Urothelium cell line (cell line): ENCODE measurements around the gene MRPL21.

ENCODE experiments used
- DNase-seq: peaks from one replicate; pipeline ENCODE4 v3.0.0; 2011; ENCODE audit warnings: low spot score, mixed read lengths
- FAIRE-seq: peaks from 2 replicates; lab custom pipeline; 2011; peaks lifted over from hg19 to GRCh38; lab: Jason Lieb, UNC

The MRPL21 gene

GRCh38 chr11:68903288-68904247 lies at the start of gene MRPL21, which contains the start of gene IGHMBP2:
TSS of gene MRPL21 (minus strand) at chr11:68903832. CDS start at chr11:68903810, 22 bp downstream.
TSS of gene IGHMBP2 (plus strand) at chr11:68903891. CDS start at chr11:68903953, 62 bp downstream.
- no peak for FAIRE-seq
- peak; percentile 91 for DNase-seq

GRCh38 chr11:68950762-68951161 lies 47.1 kb upstream of the MRPL21 start:
- FAIRE-seq: no peak
- DNase-seq: no peak

DNA sequence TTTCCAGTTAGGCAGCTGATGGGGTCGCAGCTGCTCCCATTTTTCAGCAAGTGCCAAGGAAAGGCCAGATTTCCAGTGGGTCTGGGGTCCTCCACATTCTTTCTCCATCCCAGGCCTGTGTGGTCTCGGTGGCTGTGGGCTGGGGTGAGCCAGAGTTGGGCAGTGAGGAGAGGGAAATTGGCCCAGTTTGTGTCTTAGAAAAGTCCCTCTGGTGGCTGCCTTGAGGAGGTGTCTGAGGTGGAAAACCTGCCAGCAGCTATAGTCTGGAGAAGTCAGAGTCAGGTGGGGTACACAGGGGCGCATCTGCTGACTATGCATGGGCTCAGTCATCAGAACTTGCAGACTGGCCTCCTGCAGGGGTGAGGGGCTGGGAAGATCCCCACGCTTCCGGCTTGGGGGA lies 46.6 kb upstream of the MRPL21 start:
- DNase-seq (peak; percentile 54), FAIRE-seq (no peak)

- FAIRE-seq: no peak
Measured at GRCh38 chr11:68948935-68949334, 45.3 kb upstream of the MRPL21 start.

GRCh38 chr11:68948496-68948895 lies 44.9 kb upstream of the MRPL21 start:
- FAIRE-seq: no peak
- DNase-seq: no peak

More at GRCh38 chr11:68948935-68949334, 45.3 kb upstream of the MRPL21 start:
- no peak for DNase-seq

- FAIRE-seq (no peak), DNase-seq (no peak)
Measured at GRCh38 chr11:68947151-68947550, 43.5 kb upstream of the MRPL21 start.

GRCh38 chr11:68946416-68947090 lies 42.9 kb upstream of the MRPL21 start:
- no peak for FAIRE-seq

DNA sequence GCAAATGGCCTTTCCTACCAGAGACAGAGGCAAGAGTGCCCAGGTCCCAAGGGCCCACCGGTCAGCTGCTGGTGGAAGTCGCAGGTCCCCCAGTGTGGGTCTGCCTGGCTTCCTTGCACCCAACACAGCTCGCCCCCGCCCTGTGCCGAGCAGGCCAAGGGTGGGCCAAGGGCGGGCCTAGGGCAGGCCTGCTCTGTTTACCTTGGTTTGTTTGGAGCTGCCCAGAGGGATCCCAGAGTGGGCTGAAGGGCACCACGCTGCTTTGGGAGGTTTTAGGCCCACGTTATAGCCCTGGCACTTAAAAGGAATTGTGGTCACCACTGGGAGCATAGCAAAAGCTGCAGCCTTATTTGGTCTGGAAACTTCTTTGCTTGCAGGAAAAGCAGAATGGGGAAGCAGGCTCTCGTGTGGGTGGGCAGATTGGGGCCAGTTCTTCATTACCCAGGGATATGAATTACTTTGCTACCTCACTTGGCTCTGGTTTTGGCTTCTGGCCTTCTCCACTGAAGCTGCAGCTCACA lies 39.2 kb upstream of the MRPL21 start:
- FAIRE-seq (no peak), DNase-seq (no peak)

More at GRCh38 chr11:68946416-68947090, 42.9 kb upstream of the MRPL21 start:
- no peak for DNase-seq

GRCh38 chr11:68942095-68942620 lies 38.5 kb upstream of the MRPL21 start:
- DNase-seq (no peak), FAIRE-seq (no peak)

GRCh38 chr11:68941324-68942094 lies 37.9 kb upstream of the MRPL21 start:
- FAIRE-seq: no peak
- no peak for DNase-seq

DNA sequence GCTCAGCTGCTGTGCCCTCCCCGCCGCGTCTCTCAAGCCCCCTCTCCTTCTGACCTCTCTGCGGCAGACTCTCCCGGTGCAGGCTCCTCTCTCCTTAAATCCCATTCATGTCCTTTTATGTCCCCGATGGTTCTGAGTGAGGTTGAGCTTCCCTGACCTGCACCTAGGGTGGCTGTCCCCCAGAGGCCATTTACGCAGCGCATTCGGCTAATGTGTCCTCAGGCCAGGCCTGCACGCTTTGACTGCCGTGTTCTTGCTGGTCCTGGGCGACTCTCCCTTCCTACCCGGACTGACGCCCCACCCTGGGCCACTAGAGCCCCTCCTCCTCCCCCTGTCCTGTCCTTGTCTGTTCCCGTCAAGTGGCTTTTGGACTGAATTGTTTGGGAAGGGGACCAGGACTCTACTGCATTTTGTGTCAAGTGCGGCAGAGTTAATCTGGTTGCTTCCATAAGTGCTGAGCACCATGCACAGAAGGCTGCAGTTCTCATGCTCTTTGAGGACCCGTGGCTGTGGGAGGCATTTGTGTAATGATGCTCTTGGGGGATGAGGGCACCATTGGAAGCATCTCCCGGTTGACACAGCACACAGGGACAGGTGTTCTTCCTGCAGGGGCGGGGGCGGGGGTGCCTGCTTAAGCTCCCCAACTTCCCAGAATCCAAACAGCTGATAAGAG lies 37.2 kb upstream of the MRPL21 start:
- no peak for FAIRE-seq
- no peak for DNase-seq

GRCh38 chr11:68939583-68940555 lies 36.2 kb upstream of the MRPL21 start:
- DNase-seq (no peak), FAIRE-seq (no peak)

DNA sequence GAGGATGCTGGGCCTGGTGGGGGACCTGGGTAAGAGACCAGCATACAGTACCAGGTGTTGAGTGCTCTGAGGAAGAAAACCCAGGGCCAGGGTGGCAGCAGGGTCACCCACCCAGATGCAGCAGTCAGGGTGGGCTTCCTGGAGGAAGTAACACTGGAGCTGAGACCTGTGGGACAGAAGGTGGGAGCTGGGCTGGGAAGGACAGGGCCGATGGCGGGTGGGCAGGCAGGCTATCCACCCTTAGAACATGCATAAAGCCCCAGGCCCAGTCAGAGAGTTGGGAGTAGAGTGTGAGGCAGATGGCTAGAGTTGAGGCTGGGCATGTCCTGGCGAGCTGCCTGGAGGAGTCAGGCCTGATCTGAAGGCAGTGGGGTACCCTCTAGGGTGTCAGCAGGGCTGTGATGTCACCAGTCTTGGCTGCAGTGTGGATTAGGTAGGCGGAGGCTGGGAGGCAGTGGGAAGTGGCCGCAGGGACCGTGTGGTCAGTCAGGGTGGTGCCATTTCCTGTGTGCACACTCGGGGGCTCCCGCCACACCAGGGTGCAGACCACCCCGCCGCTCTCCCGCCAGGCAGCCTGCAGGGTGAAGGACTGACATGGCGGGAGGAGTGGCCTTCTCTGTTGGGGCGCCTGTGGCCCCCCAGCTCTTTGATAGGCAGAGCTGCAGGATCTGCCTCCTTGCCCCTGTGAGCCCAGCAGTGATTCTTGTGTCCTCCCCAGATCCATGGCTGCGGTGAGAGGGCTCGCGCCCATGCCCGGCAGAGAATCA lies 35.4 kb upstream of the MRPL21 start:
- FAIRE-seq (no peak), DNase-seq (no peak)

DNA sequence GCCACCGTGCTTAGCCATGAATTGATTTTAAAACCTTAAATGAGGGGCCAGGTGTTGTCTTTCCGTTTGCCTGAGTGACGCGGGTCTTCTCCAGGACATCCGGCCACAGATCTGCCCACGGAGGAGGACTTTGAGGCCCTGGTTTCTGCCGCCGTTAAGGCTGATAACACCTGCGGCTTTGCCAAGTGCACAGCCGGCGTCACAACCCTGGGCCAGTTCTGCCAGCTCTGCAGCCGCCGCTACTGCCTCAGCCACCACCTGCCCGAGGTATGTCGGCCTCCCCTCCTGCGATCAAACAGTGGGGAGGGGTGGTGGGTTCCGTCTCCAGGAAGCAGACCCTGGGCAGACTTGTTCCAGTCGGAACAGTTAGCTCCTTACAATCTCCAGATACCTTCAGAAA lies 34.5 kb upstream of the MRPL21 start:
- no peak for FAIRE-seq

DNA sequence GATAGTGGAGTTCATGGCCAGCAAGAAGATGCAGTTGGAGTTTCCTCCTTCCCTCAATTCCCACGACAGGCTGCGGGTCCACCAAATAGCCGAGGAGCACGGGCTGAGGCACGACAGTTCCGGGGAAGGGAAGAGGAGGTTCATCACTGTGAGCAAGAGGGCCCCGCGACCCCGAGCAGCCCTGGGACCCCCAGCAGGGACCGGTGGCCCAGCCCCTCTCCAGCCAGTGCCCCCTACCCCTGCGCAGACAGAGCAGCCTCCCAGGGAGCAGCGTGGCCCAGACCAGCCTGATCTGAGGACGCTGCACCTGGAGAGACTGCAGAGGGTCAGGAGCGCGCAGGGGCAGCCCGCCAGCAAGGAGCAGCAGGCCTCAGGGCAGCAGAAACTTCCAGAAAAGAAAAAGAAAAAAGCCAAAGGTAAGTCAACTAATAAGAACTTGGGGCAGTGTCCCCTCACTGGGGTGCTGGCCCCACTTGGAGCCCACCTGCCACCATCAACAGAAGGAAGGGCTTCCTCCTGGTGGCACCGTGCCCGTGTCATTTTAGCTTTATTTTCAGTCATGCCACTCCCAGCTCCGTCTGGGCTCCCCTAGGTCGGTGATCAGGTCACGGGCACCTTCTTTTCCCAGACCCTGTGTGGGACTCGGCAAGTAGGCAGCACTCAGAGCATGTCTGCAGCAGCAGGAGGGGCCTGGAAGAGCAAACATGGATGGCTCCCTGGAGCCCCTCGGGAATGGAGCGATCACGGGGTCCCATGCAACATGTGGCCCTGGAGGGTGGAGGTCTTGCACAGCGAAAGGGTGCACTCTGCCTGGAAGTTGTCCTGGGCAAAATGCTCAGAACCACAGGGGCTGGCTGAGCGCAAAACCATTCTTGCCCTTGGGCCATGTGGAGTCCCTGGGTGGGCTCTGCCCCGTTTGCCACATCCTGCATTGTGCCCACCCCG lies 33.3 kb upstream of the MRPL21 start:
- FAIRE-seq (no peak), DNase-seq (no peak)

More for the DNA sequence above, 34.5 kb upstream of the MRPL21 start:
- no peak for DNase-seq

DNA sequence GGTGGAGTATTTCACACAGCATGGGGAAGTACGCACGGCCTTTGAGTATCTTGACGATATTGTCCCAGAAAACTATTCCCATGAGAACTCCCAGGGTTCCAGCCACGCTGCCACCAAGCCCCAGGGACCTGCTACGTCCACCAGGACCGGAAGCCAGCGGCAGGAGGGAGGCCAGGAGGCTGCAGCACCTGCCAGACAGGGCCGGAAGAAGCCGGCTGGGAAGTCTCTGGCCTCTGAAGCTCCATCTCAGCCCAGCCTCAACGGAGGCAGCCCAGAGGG lies 32.7 kb upstream of the MRPL21 start:
- DNase-seq (no peak), FAIRE-seq (no peak)
